Dermis microvascular lymphatic vessel endothelial cell (primary cell): ENCODE results near the gene DLGAP5. TPM values are rescaled to one million over a fixed set of nuclear protein-coding genes. Genes with fewer than 3 reads are reported as not detected.
A peak's percentile ranks its signal among the peaks of the same experiment; 100 is the strongest.

ENCODE experiments used
- DNase-seq, 2 donors: peaks; one replicate each; pipeline versions ENCODE4 v3.0.0 to v3.0.0-alpha.2; 2010; ENCODE audit warnings: low read depth in 2 of 2
- total RNA-seq: library from RNA; depleted of rRNA; stranded (reverse); fragments of >200 nt; gene quantifications from 2 replicates; pipeline ENCODE4 v1.2.1, GENCODE V29; 2014

Gene DLGAP5
- 8.7 and 33.6 TPM in 2 replicates for total RNA-seq

- DNase-seq: peak; percentile 90 to 96
Measured at GRCh38 chr14:55191203-55192053, at the start of gene DLGAP5. Gene DLGAP5 (minus strand): TSS chr14:55191585. CDS start chr14:55189179, 2,406 bp downstream.

DNA sequence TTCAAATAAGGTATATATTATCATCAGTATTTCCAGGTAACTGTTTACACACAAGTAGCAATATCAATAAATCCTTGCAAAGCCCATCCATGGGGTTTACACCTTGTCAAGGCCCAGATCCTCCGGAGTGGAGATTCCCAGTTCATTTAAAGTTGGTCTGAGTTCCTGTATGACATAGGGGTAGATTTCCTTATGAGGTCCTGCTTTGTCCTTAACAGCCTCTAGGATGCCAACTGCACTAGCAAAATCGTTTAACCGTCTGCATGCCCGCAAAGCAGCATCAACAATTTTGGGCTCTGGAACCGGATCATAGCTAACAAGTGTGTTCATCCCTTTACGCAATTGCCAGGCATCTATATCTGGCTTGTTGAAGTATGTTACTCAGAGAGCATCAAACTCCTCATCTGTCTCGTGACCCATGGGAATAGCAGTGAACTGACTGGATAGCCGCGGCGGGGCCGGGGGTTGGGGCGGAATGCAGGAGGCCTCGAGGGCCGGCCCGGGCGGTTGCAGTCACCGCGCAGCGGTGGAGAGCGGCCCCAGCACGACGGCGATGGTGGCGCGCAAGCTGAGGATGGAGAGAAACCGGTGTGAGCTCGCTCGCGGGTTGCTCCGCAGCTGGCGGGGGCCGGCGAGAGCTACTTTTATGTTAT, 49.3 kb upstream of the DLGAP5 start:
- DNase-seq: no peak

DNA sequence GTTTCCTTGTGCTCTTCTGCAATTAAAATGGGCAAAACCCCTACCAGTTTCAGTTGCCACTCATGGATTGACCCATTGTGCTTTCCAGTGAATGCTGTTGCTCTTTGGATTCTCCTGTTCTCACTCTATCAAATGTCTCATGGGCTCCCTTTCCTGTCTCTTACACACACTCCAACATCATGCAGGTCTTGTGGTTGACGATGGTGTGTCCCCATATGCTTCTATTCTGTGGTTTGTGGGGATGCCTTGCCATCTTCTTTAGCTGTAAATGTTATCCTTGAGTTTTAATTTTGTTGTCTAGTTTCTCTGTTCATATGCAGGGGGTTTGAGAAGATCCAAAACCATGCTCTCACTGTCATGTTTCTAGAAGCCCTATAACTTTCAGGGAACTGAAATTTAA, 47.9 kb upstream of the DLGAP5 start:
- no peak for DNase-seq

- DNase-seq: no peak
Measured at GRCh38 chr14:55238019-55238680, 46.8 kb upstream of the DLGAP5 start.

- no peak for DNase-seq
Measured at GRCh38 chr14:55233591-55233990, 42.2 kb upstream of the DLGAP5 start.

DNA sequence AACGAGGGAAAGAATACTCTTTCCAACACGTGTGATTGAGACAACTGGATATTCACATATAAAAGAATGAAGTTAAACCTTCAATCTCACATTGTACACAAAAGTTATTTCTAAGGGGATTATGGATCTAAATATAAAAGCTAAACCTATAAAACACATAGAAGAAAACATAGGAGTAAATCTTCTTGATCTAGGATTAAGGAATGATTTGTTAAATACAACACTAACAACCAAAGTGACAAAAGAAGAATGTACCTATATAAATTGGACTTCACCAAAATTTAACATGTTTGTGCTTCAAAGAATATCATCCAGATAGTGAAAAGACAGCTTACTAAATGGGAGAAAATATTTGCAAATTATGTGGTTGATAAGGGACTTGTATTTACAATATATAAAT, 36.9 kb upstream of the DLGAP5 start:
- no peak for DNase-seq

GRCh38 chr14:55223364-55223763, 32.0 kb upstream of the DLGAP5 start:
- DNase-seq: no peak

DNA sequence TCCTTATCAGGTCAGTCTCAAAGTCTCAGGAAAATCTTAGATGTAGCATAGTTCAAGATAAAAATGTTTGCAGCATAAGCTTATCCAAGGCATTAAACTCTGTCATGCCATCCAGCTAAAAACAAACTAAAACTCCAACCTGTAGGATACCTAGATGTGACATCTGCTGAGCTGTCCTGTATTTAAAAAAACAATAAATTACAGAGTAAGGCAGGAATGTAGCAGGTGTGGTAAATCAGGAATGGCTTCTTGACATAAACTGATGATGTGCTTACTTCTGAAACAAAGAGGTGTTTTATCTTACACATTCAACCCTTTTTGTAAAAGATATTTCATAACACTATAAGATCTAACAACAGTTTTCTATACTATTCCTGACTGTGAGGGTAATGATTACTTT, 30.6 kb upstream of the DLGAP5 start:
- DNase-seq: no peak

- peak; percentile 5 to 72 for DNase-seq
Measured at GRCh38 chr14:55221186-55221585, 29.8 kb upstream of the DLGAP5 start.

DNA sequence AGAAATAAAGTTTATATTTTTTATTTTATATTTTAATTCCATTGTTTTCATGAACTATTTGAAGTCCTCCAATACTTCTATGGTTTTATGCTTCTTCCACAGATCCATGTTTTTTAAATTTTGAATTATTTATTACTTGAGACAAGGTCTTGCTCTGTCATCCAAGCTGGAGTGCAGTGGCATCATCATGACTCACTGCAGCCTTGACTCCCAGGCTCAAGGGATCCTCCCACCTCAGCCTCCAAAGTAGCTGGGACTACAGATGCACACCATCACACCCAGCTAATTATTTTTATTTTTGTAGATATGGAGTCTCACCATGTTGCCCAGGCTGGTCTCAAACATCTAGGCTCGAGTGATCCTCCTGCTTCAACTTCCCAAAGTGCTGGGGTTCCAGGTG, 28.8 kb upstream of the DLGAP5 start:
- DNase-seq: no peak

GRCh38 chr14:55212634-55213033, 21.2 kb upstream of the DLGAP5 start:
- DNase-seq: no peak

GRCh38 chr14:55207832-55208231, 16.4 kb upstream of the DLGAP5 start:
- no peak for DNase-seq

- DNase-seq: no peak
Measured at GRCh38 chr14:55206175-55206693, 14.8 kb upstream of the DLGAP5 start.

DNA sequence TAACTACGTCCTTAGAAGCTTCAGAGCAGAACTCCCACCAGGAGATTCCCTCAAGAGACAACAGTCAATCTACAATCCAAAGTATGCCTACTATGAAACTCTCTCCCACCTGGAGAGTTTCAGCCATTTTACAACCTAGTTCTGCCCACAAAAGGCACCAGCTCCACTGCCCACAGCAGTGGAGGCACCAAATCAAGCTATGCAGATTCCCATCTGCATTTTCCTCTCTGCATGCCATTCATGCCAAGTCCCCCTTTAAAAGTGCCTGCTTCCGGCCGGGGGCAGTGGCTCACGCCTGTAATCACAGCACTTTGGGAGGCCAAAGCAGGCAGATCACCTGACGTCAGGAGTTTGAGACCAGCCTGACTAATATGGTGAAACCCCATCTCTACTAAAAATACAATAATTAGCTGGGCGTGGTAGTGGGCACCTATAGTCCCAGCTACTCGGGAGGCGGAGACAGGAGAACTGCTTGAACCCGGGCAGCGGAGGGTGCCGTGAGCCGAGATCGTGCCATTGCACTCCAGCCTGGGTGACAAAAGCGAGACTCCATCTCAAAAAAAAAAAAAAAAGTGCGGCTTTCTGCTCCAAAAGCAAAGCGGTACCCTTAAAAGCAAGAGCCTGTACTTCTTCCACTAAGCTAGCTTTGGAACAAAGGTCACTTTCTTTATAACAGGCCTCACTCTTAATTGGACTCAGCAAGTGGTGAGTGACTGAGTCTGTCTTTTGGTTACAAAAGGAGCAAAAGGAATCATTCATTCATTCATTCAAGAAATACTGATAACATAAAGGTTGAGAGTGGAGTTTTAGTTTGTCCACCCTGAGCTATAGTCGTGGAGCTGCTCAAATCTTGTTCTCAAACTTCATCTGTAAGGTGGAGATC, 10.1 kb upstream of the DLGAP5 start:
- no peak for DNase-seq

GRCh38 chr14:55200651-55201050, 9.3 kb upstream of the DLGAP5 start:
- DNase-seq: no peak

DNA sequence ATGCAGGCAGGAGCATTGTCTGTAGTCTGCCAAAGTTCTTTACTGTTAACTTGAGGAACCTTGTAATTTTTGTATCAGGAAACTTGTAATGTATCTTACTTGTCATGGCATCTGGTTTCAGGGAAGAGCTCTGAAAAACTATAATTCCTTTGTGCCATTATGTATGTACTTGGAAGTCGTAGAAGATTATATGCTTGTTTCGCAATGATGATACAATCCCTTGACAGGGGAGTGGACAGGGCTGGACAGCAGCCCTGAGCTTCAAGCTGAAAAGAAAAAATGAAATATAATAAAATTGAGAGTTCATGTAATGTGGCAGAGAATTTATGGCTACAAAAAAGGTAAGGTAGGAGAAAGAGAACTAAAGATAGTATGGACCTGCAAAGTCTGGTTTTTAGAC, 7.4 kb upstream of the DLGAP5 start:
- no peak for DNase-seq

DNA sequence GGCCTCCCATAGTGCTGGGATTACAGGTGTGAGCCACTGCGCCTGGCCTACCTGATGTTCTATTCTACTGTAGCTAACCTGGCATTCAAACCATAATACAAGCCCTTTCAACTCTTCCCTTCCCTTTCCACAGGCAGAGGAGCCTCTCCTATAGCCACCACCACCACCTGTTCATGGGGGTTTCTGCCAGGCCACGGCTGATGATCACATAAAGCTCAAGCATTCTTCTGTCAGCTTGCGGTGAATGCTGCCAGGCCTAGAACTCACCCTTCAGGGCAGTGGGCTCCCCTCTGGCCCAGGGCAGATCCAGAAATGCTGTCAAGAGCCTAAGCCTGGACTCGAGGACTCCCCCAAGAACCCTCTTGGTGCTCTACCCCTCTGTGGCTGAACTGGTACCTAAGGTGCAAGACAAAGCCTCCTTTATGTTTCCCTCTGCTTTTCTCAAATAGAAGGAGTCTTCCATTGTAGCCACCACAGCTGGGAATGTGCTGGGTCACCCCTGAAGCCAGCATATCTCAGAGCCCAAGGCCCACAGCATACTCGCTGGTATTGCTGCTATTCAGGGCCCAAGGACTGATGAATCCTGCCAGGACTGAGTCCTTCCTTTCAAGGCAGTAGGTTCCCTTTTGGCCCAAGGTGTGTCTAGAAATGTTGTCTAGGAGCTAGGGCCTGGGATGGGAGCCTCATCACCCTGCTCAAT, 3.4 kb upstream of the DLGAP5 start:
- DNase-seq: no peak

GRCh38 chr14:55192054-55192621, 753 bp upstream of the DLGAP5 start:
- DNase-seq: no peak

- DNase-seq: no peak
Measured at GRCh38 chr14:55190906-55191202, 531 bp downstream of the DLGAP5 start.

DNA sequence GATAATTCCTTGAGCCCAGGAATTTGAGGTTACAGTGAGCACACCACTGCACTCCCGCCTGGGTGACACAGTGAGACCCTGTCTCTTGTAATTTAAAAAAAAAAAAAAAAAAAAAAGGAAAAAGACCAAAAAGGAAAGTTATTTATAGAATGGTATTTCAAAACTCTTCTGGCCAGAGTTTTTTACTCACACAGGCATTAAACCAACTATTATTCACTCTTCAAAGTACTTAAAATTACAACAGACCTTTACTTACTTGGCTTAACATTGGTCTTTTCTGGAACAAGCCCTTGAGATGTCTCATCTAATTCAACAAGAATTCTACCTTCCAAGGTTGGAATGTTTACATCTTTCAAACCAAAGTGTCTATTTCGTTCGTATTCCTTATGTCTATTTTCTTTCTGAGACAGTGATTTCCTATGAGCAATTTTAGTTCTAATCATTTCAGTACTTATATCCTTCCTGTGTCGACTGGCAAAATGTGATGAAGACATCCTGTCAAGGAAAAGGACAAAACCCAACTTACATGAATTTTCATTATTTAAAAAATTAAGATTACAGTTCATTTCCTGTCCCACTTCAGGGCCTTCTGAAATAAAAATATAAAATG, 2.6 kb downstream of the DLGAP5 start:
- DNase-seq: peak in 1 of 2 donors; percentile 44
